H1 (cell line): Measurements from ENCODE around the gene APOL4.

Source experiments
- ASH2L ChIP-seq: fragments of 200-600, 300-600 bp; sonication (generic); IDR thresholded peaks from one replicate; pipeline ENCODE4 v1.7.1; 2017; ENCODE audit warnings: low read length
- GABPA ChIP-seq: IDR thresholded peaks from 2 replicates; pipeline ENCODE4 v1.6.1; 2011; ENCODE audit warnings: mild to moderate bottlenecking, low read length, moderate library complexity, borderline replicate concordance; ENCODE audit not compliant: insufficient read depth
- KDM4A ChIP-seq: IDR thresholded peaks from one replicate; pipeline ENCODE4 v1.7.1; 2012; ENCODE audit warnings: low read depth, mild to moderate bottlenecking, moderate library complexity, low read length, inconsistent platforms; ENCODE audit not compliant: severe bottlenecking
- KDM5A ChIP-seq: fragments of 200-600 bp; IDR thresholded peaks from 2 replicates; pipeline ENCODE4 v1.7.1; 2012; ENCODE audit warnings: mild to moderate bottlenecking, low read length, inconsistent platforms, mixed read lengths
- POLR2A ChIP-seq, 2 experiments: IDR thresholded peaks; 1 replicate in 1 of 2; 2 replicates in 1 of 2; pipeline ENCODE4 v1.6.1; 2011; ENCODE audit warnings: low read depth in 2 of 2, low read length in 2 of 2, mild to moderate bottlenecking in 2 of 2; ENCODE audit errors: control extremely low read depth in 1 of 2
- POLR2AphosphoS5 ChIP-seq: IDR thresholded peaks from 2 replicates; pipeline ENCODE4 v1.6.1; 2011; ENCODE audit warnings: low read depth, low read length
- RAD21 ChIP-seq, 2 experiments: IDR thresholded peaks in 1 of 2; conservative IDR thresholded peaks in 1 of 2; 2 replicates each; pipeline ENCODE4 v1.6.1; 2011; ENCODE audit warnings: low read depth in 2 of 2, low read length in 2 of 2, improper control_type of control experiment in 1 of 2, inconsistent platforms in 1 of 2, mild to moderate bottlenecking in 1 of 2, moderate library complexity in 1 of 2
- SIN3A ChIP-seq, 2 experiments: IDR thresholded peaks in 1 of 2; conservative IDR thresholded peaks in 1 of 2; 2 replicates each; pipeline ENCODE4 v1.6.1; 2011 to 2012; ENCODE audit warnings: low read length in 2 of 2, improper control_type of control experiment in 1 of 2, low read depth in 1 of 2, mild to moderate bottlenecking in 1 of 2
- SP1 ChIP-seq: IDR thresholded peaks from 2 replicates; pipeline ENCODE4 v1.6.1; 2011; ENCODE audit warnings: low read depth, low read length
- SP2 ChIP-seq: IDR thresholded peaks from 2 replicates; pipeline ENCODE4 v1.6.1; 2012; ENCODE audit warnings: mild to moderate bottlenecking, low read length, inconsistent platforms
- TAF1 ChIP-seq: IDR thresholded peaks from 2 replicates; pipeline ENCODE4 v1.6.1; 2011; ENCODE audit warnings: mild to moderate bottlenecking, low read depth, low read length
- TF ChIP-seq, protein P1 (sequence below), 3 experiments: IDR thresholded peaks; 1 replicate in 2 of 3; 2 replicates in 1 of 3; pipeline versions ENCODE4 v1.5.1 to v1.6.1; 2011; ENCODE audit warnings: low read length in 3 of 3, mild to moderate bottlenecking in 3 of 3, inconsistent platforms in 2 of 3, low read depth in 1 of 3, moderate library complexity in 1 of 3; ENCODE audit not compliant: insufficient read depth in 1 of 3; ENCODE audit errors: control extremely low read depth in 1 of 3

DNA sequence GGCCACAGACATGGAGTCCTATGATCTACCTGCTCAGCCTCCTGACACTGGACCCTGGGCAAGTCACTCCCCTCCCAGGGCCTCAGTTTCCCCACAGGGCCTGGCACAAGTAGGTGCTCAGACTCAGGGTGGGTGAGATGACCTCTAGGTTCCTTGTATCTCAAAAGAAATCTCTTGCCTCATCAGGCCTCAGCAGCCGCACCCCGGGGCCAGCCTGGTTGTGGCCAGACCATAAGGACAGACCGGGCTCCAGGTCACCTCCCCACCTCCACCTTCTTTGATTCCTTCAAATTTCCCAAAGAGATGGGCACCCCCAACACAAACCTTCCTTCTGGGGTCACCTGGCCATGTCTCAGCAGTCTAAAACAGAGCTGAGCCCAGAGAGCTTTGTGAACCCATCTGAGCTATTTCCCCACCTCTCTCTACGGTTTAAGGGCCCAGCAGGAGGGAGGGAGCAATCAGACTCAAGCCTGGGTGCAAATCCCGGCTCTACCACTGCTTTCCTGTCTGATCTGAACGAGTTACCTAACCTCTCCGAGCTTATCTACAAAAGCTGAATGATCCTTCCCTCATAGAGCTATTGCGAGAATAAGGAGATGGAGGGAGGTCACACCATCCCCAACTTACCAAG lies 2.5 kb upstream of the APOL4 start:
- TF ChIP-seq, protein P1, sequence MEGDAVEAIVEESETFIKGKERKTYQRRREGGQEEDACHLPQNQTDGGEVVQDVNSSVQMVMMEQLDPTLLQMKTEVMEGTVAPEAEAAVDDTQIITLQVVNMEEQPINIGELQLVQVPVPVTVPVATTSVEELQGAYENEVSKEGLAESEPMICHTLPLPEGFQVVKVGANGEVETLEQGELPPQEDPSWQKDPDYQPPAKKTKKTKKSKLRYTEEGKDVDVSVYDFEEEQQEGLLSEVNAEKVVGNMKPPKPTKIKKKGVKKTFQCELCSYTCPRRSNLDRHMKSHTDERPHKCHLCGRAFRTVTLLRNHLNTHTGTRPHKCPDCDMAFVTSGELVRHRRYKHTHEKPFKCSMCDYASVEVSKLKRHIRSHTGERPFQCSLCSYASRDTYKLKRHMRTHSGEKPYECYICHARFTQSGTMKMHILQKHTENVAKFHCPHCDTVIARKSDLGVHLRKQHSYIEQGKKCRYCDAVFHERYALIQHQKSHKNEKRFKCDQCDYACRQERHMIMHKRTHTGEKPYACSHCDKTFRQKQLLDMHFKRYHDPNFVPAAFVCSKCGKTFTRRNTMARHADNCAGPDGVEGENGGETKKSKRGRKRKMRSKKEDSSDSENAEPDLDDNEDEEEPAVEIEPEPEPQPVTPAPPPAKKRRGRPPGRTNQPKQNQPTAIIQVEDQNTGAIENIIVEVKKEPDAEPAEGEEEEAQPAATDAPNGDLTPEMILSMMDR (IDR thresholded peaks at IDR 0.05; ENCODE audit: control extremely low read depth in 1 of 3, insufficient read depth in 1 of 3, low read depth in 1 of 3, low read length in 3 of 3), result no peak
- TF ChIP-seq KDM4A (no peak), SIN3A (conservative IDR thresholded peaks at IDR 0.05 in 1 of 2, IDR thresholded peaks at IDR 0.05 in 1 of 2; ENCODE audit: low read depth in 1 of 2, low read length in 2 of 2) (no peak), TAF1 (no peak), KDM5A (no peak), POLR2A (IDR thresholded peaks at IDR 0.05; ENCODE audit: control extremely low read depth in 1 of 2, low read depth in 2 of 2, low read length in 2 of 2) (no peak), RAD21 (IDR thresholded peaks at IDR 0.05 in 1 of 2, conservative IDR thresholded peaks at IDR 0.05 in 1 of 2; ENCODE audit: low read depth in 2 of 2, low read length in 2 of 2) (no peak), POLR2AphosphoS5 (no peak), GABPA (no peak), SP1 (no peak), ASH2L (no peak), SP2 (no peak)
